ENCODE data around the gene ARHGAP20. TPM values are rescaled to one million over a fixed set of nuclear protein-coding genes. Genes with fewer than 3 reads are reported as not detected.

The ARHGAP20 gene
- total RNA-seq, 1 experiment from 2014 or later, result 0.04 TPM

DNA sequence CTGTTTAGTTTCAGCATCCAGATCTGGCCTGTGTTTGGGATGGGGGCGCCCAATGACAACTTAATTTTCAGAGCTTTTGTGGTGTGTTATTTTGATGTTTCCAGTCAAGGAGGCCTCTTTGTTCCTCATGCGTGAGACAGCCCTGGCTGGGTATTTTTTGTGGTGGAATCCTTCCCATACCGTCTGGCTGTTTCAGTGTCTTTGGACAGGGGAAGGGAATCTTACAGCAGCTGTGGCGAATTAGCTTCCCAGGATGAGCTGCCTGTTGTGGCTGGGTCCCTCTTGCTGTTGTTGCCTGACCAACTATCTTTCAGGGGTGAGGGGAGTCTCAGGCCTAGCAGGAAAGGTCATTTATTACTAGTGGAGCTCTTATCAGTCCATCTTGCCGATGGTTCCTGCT lies 138.8 kb downstream of the ARHGAP20 start:
- Histone ChIP-seq H3K27ac (ENCODE audit: insufficient read length, low read depth, low read length) (no peak overlapping the region), H2BK20ac (ENCODE audit: low read depth, low read length, poor library complexity, severe bottlenecking) (no peak overlapping the region), H3K56ac (ENCODE audit: insufficient read length, low read depth, low read length) (no peak overlapping the region), H3K79me2 (ENCODE audit: insufficient read depth, low read length) (no peaks in the 10 kb centered on the region), H2BK15ac (ENCODE audit: low read depth, low read length) (no peak overlapping the region), H4K20me1 (ENCODE audit: control insufficient read depth, insufficient read depth, insufficient read length) (no peaks in the 10 kb centered on the region), H3K9me3 (ENCODE audit: control insufficient read depth, low read depth, low read length) (no peaks in the 10 kb centered on the region), H4K5ac (ENCODE audit: insufficient read length, low read depth, low read length) (no peak overlapping the region), H2BK12ac (ENCODE audit: insufficient read length, low read depth, low read length) (no peak overlapping the region), H4K91ac (ENCODE audit: insufficient read length, low read depth, low read length) (no peak overlapping the region), H3K23ac (ENCODE audit: insufficient read length, low read depth, low read length) (no peak overlapping the region), H3K27me3 (ENCODE audit: insufficient read depth, low read length) (no peaks in the 10 kb centered on the region), H3T11ph (ENCODE audit: low read length) (no peak overlapping the region), H2BK120ac (ENCODE audit: low read depth, low read length, poor library complexity, severe bottlenecking) (no peak overlapping the region), H3K18ac (ENCODE audit: insufficient read length, low read depth, low read length) (no peak overlapping the region), H2AK5ac (ENCODE audit: insufficient read length, low read length) (no peak overlapping the region), H3K23me2 (ENCODE audit: insufficient read length, low read depth, low read length, poor library complexity, severe bottlenecking) (no peaks in the 10 kb centered on the region), H2AFZ (ENCODE audit: low read length) (no peak overlapping the region), H3K14ac (ENCODE audit: insufficient read depth, low read length) (no peak overlapping the region), H2BK5ac (ENCODE audit: insufficient read length, low read length) (no peak overlapping the region), H3K9ac (ENCODE audit: extremely low read depth, insufficient read length, low read length) (no peak overlapping the region), H3K4me1 (ENCODE audit: insufficient read depth, low read length) (no peaks in the 10 kb centered on the region), H3K4ac (ENCODE audit: low read depth, low read length) (no peak overlapping the region), H3K4me2 (ENCODE audit: insufficient read depth, insufficient read length, low read length) (no peak overlapping the region), H4K8ac (replicated peaks; ENCODE audit: insufficient read length, low read depth, low read length) (no peak overlapping the region), H3K79me1 (ENCODE audit: insufficient read depth, low read depth, low read length, poor library complexity, severe bottlenecking) (no peaks in the 10 kb centered on the region)
- Mint-ChIP-seq H3K9me3 (no peaks in the 10 kb centered on the region), H3K4me3 (no peak overlapping the region), H3K4me1 (no peaks in the 10 kb centered on the region), H3K36me3 (ENCODE audit: insufficient read depth in 1 of 3, low read depth in 3 of 3) (no peaks in the 10 kb centered on the region), H3K27ac (0 out of 7 replicates have a peak overlapping the region, but pooled peaks of 1 of the 3 experiments have one; percentile 21), H3K27me3 (ENCODE audit: low read depth) (no peaks in the 10 kb centered on the region)
- no peak for DNase-seq
- no CpG with 5 or more reads among the region's 5 CpGs for WGBS (ENCODE audit: extremely low coverage, insufficient read length, low lambda C conversion rate)
- TF ChIP-seq, protein P1, sequence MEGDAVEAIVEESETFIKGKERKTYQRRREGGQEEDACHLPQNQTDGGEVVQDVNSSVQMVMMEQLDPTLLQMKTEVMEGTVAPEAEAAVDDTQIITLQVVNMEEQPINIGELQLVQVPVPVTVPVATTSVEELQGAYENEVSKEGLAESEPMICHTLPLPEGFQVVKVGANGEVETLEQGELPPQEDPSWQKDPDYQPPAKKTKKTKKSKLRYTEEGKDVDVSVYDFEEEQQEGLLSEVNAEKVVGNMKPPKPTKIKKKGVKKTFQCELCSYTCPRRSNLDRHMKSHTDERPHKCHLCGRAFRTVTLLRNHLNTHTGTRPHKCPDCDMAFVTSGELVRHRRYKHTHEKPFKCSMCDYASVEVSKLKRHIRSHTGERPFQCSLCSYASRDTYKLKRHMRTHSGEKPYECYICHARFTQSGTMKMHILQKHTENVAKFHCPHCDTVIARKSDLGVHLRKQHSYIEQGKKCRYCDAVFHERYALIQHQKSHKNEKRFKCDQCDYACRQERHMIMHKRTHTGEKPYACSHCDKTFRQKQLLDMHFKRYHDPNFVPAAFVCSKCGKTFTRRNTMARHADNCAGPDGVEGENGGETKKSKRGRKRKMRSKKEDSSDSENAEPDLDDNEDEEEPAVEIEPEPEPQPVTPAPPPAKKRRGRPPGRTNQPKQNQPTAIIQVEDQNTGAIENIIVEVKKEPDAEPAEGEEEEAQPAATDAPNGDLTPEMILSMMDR (conservative IDR thresholded peaks at IDR 0.05), result no peak

All from H9 (cell line).